Hair follicle dermal papilla cell (primary cell): ENCODE data around the gene ZSCAN26. TPM values are rescaled to one million over a fixed set of nuclear protein-coding genes. Genes with fewer than 3 reads are reported as not detected.

Experiments
- small RNA-seq: library from RNA; depleted of rRNA; stranded (forward); fragments of <200 nt; gene quantifications from one replicate; pipeline ENCODE3, GENCODE V24; 2012
- total RNA-seq: library from RNA; depleted of rRNA; stranded (reverse); fragments of >200 nt; gene quantifications from 2 replicates; pipeline ENCODE4 v1.2.3, GENCODE V29; 2012

The ZSCAN26 gene
- total RNA-seq: 20.3 and 24.7 TPM in 2 replicates

DNA sequence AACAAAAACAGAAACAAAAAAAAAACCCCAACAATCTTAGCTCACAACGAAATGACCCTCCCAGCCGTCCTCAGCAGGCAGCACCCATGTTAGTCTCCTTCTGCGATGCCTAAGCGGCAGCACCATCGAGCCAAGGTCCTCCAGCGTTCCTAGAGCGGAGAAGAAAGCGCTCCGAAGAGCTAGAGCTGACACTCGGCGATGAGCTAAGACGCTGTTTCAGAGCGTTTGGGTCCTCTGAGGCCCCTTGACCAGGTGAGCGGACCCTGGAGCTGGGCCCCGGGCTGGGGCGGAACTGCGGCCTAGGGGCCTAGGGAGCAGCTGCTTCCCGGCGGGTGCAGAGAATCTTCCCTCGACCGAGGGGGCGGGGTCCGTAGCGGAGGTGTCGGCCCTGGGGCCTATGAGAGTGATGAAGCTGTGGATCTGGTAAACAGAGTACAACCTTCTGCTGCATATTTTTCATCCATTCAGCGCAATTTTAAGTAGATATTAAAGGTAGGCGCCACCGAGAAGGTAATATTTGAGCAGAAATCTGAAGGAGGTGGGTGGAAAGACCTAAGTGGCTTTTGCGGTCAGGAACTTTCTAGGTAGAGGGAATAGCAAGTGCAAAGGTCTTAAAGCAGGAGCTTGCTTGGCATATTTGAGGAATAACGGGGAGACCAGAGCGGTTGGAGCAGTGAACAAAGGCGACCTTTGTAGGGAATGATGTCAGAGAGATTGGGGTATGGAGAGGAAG lies at the start of gene ZSCAN26:
TSS of gene ZSCAN26 (plus strand) at position 182 of the 733 bp plus-strand sequence. CDS start 4,777 bp downstream, outside the sequence.

DNA sequence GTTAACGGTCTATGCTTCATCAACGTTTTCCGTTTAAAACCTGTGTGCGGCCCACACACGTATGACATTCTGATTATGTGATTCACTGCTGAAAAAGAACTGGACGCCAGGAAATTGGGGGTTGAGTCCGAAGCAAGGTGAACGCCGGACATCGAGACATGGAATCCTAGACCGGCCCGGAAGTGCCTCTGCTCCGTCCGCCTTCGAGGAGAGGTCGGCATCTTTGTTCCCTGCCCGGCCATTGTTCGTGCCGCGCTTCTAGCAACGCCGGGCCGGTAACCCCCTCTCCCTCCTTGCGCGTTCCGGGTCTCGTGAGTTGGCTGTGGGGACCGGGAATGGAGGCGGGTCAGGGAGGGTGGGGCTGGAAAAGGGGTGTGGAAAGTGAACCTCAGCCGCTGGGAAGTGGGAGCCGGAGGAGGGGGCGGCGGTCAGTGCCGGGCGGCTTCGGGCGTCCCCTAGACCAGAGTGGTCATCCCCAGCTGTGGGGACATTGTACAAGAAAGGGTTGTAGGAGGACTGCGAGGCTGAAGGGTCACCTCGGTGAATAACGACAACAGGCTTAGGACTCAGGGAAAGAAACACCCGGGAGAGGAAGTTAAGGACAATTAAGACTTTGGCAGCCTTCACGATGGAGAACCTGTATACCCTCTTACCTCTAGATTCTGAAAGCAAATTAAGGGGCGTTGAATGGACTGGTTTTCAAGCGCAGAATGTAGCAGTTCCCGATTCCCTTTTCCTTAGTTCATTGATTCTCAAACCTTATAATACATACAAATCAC lies 41.7 kb upstream of the ZSCAN26 start, which contains the start of gene ZSCAN9:
TSS of gene ZSCAN9 (plus strand) at position 220 of the 779 bp plus-strand sequence. CDS start 1,810 bp downstream, outside the sequence.

DNA sequence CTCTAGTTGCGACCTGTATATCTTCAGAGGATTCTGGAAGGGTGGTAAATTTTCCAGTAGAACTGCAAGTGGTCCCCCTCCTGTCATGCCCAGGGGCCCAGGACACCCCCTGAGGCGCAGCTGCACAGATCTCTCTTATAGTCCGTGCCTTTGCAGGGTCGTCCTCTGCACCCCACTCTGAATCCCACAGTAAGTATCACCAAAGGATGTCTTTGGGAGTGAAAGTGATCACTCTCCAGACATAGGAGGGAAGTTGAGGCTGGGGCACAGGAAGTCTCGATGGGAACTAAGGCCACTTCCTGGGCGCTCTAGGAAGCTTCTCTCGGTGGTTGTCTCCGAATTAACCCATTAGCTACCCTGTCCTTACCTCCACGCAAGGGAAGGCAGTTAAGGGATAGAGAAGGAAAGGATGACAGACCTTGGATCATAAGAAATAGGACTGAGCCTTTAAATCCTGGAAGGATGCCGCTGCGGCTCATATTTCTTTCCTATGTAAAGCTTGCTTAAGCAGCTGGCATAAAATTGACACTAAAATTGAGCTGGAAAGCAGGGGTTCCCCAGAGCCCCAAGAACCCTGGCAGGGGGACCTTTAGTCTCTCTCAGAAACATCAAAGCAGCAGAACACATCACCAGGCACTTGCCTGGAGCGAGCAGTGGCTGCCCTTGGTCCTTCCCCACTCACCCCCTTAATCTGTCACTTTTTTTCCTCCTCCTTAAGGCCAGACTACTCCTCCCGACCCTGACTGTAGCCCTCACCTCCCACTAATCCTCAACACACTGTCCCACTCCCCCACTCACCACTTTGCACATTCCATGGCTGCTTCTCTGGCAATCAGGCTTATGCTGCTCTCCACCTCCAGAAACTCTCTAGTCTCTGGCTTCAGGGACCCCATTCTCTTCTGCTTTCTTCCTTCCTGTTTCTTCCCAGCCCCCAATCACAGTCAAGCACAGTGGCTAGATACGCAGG lies 14.7 kb upstream of the ZSCAN26 start, which contains the start of gene ZKSCAN4:
TSS of gene ZKSCAN4 (minus strand) at position 261 of the 967 bp plus-strand sequence. CDS start 289 bp downstream, outside the sequence.

DNA sequence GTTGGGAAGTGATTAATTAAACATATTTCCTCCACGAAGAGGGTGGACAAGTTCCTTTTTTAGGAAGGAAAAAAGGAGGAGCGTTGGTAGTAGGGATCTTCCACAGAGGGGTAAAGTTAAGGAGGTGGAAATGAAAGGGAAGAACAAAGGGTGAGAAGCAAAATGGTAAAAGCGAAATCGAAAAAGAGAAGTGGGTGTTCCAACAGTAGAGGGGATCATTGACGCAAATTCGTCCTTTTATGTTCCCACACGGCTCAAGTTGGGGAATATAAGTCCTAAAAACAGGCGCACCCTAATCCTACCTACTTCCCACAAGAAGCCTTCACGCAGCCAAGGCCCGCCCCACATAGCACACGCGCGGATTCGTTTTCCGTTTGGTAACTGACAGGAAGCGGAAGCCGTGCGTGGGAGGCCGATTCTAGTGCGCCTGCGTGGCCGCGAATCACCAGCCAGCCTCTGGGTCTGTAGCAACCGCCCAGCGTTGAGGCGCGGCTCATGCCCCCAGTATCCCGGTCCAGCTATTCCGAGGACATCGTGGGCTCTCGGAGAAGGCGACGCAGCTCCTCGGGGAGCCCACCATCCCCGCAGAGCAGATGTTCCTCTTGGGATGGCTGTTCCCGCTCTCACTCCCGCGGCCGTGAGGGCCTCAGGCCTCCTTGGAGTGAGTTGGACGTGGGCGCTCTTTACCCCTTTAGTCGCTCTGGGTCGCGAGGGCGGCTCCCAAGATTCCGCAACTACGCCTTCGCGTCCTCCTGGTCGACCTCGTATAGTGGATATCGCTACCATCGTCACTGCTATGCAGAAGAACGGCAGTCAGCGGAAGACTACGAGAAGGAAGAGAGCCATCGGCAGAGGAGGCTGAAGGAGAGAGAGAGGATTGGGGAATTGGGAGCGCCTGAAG lies 7.8 kb upstream of the ZSCAN26 start, which contains the start of gene NKAPL:
TSS of gene NKAPL (plus strand) at position 421 of the 901 bp plus-strand sequence. CDS start at position 496, 75 bp downstream.

DNA sequence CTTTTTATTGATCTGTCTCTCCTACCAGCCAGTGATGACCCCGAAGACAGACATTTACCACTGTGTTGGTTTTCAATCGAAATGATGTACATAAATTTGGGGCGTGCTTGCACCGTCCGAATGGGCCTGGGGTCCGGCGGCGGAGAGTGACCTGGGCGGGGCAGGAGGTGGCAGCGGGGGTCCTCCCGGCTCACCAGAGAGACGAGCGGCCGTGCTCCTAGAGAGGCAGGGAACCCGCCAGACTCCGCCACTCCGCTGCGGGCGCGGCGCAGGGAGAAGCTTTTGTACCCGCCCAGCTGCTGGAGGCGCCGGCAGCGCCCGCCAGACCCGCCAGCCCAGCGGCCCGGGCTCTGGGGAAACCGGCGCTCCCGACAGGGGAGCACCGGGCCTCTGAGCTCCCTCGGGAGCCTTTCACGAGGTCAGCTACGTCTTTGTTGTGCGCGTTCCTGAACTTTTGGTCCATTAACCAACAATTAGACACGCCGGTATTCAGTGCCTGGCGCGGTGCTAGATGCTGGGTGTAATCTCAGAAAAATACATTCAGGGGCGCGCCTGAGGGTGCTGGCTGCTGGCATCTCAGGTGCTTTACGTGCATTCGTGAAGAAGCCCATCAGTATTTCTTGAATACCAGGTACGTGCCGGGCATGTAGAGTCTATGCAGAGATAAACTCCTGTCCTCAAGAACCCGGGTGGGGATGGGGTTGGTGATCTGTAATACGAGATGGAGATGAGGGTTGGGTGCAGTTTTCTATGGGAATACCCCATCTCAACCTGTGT lies 14.5 kb downstream of the ZSCAN26 start, which contains the start of gene PGBD1:
TSS of gene PGBD1 (plus strand) at position 285 of the 777 bp plus-strand sequence. CDS start 2,242 bp downstream, outside the sequence.

Small RNAs within 50 kb of the gene (small RNA-seq; reads per million reads assigned to genes)
- gene AL021997.1: not detected
- gene AL021997.2: not detected

Other genes starting within 250 kb of the ZSCAN26 start
- gene ZNF165, start 186.6 kb upstream of the ZSCAN26 start, total RNA-seq: 0.32 and 0.49 TPM in 2 replicates
- 1.9 and 2.7 TPM in 2 replicates for gene ZSCAN16, start 142.5 kb upstream of the ZSCAN26 start, total RNA-seq
- 24.4 and 31.2 TPM in 2 replicates for gene ZKSCAN8, start 125.3 kb upstream of the ZSCAN26 start, total RNA-seq
- gene ZSCAN9, start 41.9 kb upstream of the ZSCAN26 start, total RNA-seq: 9.6 and 14.6 TPM in 2 replicates
- gene ZKSCAN4, start 14.9 kb upstream of the ZSCAN26 start, total RNA-seq: 4.5 and 6.0 TPM in 2 replicates
- 0.65 and 0.73 TPM in 2 replicates for gene NKAPL, start 7.8 kb upstream of the ZSCAN26 start, total RNA-seq
- 5.3 and 7.0 TPM in 2 replicates for gene PGBD1, start 14.4 kb downstream of the ZSCAN26 start, total RNA-seq
- 1.3 and 2.3 TPM in 2 replicates for gene ZSCAN31, start 69.0 kb downstream of the ZSCAN26 start, total RNA-seq
- 2.6 and 3.1 TPM in 2 replicates for gene ZKSCAN3, start 82.8 kb downstream of the ZSCAN26 start, total RNA-seq
- gene ZSCAN12, start 132.6 kb downstream of the ZSCAN26 start, total RNA-seq: 6.7 and 7.2 TPM in 2 replicates
- 4.0 and 4.5 TPM in 2 replicates for gene ZSCAN23, start 176.3 kb downstream of the ZSCAN26 start, total RNA-seq
- not detected in 2 replicates for gene GPX6, start 248.7 kb downstream of the ZSCAN26 start, total RNA-seq